T-helper 1 cell (primary cell): ENCODE measurements around the gene SUSD1.
"Not testable (repeated sequence)": the region's sequence is repeated elsewhere in the genome, so short reads cannot be mapped to it uniquely, and the experiment has no call there.

Experiments
- DNase-seq, 5 donors: peaks; one replicate each; pipeline ENCODE4 v3.0.0-alpha.2; 2012 to 2020
- total RNA-seq, 4 donors: gene quantifications; one replicate each; lab custom pipeline; 2026; lab: John Stamatoyannopoulos, UW

SUSD1 gene
- 10.4 to 15.7 (median 12.8) reads per million in 4 donors for total RNA-seq

GRCh38 chr9:112174965-112175795, at the start of gene SUSD1:
Gene SUSD1 (minus strand): TSS chr9:112175297. CDS start chr9:112175235, 62 bp downstream.
- DNase-seq: peak in 4 of 5 donors; percentile 15 to 48 (median 26)

DNA sequence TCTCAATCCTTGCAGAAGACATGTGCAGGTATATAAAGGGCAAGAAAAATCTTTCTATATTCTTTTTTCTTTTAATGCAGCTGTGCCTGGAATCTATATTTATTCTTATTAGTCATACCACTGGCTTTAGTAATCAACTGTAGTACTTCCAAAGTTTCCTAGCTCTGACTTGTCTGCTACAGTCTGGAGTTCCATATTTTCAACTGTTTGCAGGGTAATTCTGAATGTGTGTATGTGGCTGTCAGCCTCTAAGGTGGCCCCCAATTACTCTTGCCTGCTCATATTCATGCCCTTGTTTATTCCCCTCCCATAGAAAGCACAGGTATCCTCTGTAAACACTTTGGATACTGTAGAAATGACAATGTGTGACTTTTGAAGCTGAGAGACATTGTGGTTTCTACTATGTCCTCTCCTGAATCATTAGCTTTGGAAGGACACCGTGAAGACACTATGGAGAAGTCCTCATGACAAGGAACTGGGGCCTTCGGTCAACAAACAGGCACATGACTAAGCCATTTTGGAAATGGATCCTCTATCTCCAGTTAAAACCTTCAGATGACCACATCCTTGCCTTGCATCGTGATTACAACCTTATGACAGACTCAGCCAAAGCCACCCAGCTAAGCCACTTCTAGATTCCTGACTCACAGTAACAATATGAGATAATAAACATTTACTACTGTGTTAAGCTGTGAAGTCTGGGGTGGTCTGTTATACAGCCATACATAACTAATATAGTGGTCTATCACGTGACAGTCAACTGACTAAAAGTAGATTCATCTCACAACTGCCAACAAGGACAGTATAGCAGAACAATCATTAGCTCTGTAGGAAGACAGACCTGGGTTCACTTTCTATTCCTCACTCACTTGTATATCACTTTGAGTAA, 49.5 kb upstream of the SUSD1 start:
- no peak for DNase-seq

DNA sequence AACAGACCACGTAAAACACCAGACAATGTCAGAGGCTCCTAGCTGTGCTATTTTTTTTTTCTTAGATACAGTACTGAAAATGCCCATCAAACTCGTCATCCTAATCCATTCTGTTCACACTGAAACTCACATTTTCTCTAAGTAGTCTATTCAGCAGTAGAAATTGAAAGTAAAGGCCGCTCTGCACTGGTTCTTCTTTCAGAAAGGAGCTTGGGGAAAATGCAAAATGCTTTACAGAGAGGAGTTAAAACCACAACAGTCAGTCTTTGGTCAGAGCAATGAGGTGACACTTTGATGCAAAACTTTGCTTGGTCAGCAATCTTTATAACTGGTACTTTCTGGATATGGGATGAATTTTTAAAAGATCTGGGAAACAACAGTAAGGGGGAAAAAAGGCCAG, 43.8 kb upstream of the SUSD1 start:
- DNase-seq: peak in 1 of 5 donors; percentile 69

DNA sequence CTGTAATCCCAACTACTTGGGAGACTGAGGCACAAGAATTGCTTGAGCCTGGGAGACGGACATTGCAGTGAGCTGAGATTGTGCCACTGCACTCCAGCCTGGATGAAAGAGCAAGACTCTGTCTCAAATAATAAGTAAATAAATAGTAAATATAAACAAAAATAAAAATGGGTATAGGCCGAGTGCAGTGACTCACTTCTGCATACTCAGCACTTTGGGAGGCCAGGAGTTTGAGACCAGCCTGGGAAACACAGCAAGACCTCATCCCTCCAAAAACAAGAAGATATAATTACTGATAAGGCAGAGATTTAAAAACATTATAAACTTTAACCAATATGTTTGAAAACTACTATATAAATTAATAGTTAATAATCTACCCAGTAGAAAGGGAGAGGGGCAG, 37.8 kb upstream of the SUSD1 start:
- no peak for DNase-seq

- no peak for DNase-seq
These were observed 32.4 kb upstream of the SUSD1 start for GRCh38 chr9:112207451-112207850.

DNA sequence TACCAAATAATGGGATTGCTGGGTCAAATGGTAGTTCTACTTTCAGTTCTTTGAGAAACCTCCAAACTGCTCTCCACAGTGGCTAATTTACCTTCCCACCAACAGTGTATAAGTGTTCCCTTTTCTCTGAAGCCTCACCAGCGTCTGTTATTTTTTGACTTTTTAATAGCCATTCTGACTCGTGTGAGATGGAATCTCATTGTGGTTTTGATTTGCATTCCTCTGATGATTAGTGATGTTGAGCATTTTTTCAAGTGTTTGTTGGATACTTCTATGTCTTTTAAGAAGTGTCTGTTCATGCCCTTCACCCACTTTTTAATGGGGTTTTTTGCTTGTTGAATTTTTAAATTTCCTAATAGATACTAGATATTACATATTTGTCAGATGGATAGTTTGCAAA, 28.4 kb upstream of the SUSD1 start:
- no peak for DNase-seq

DNA sequence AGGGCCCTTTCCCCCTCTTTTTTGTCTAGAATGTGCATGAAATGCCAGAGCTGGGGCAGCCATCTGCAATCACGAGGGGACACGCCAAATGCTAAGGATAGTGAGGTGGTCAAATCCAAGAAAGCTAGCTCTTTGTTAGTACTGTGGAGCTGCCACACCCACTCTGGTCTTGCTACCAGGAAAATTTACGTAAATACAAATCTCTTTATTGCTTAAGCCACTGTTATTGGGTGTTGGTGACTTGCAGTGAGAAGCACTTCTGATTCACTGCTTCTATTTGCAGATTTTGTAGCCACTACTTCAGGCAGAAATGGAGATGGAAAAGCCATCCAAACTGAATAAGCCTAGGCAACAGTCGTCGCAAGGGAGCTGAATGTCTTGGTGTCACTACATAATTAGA, 25.6 kb upstream of the SUSD1 start:
- DNase-seq: no peak

GRCh38 chr9:112198646-112199045, 23.5 kb upstream of the SUSD1 start:
- no peak for DNase-seq

- no peak for DNase-seq
These were observed 19.9 kb upstream of the SUSD1 start for GRCh38 chr9:112194969-112195431.

- DNase-seq: no peak
These were observed 18.6 kb upstream of the SUSD1 start for GRCh38 chr9:112193572-112194288.

- not testable (repeated sequence) for DNase-seq
These were observed 15.2 kb upstream of the SUSD1 start for GRCh38 chr9:112190320-112190719.

- DNase-seq: no peak
These were observed 13.8 kb upstream of the SUSD1 start for GRCh38 chr9:112188884-112189283.

- DNase-seq: no peak
These were observed 12.3 kb upstream of the SUSD1 start for GRCh38 chr9:112187404-112187803.

GRCh38 chr9:112186695-112187094, 11.6 kb upstream of the SUSD1 start:
- DNase-seq: no peak

DNA sequence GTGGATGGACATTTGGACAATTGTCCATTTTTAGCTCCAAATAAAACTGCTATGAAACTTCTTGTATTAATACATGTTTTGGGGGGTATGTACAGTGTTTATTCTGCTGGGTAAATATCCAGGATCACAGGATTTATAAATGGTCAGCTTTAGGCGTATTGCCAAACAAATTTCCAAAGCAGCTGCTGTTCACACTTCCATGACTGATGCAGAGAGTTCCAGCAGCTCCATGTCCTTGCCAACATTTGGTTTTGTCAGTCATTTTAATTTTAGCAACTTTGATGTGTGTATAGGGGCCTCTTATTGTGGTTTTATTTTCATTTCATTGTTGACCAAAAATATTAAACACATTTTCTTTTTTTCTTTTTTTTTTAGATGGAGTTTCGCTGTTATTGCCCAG, 9.8 kb upstream of the SUSD1 start:
- DNase-seq: no peak

DNA sequence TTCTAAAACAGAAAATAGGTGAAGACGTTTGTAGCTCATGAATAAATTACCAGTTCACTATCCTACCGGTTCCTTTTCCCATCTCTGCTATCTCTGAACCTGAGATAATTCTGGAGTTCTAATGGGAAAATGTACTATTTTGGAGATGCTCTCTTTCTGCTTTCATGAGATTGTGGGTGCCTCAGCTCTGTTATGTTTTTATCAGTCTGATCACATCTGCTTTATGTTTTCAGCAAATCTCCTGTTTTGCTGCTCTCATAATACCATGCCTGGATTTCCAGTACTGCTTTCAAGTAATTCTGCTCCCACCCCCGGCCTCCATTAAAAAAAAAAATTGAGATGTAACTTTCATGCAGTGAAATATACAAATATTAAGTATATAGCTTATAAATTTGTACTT, 9.1 kb upstream of the SUSD1 start:
- no peak for DNase-seq

DNA sequence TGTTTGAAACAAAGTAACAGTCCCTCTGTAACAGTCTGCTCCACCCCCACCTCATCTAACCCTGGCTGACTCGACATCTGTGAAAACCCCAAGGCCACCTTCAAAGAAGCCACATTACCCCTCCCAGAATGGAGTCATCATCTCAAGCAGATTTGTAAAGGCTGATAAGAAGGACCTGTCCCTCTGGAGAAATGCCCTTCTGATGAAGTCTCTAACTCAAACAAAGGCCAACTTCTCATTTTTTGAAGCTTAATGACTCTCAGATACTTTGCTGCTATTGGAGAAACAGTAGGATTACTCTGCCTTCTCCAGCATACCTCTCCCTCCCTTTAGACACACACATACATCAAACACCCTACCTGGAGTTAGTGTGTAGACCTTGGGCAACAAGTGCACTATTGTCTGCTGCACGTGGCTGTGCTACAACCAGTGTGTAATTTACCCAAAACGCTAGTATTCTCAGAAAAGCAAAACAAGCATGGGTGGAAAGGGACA, 5.3 kb upstream of the SUSD1 start:
- DNase-seq: peak in 3 of 5 donors; percentile 23 to 71 (median 45)

GRCh38 chr9:112179816-112180215, 4.7 kb upstream of the SUSD1 start:
- no peak for DNase-seq

DNA sequence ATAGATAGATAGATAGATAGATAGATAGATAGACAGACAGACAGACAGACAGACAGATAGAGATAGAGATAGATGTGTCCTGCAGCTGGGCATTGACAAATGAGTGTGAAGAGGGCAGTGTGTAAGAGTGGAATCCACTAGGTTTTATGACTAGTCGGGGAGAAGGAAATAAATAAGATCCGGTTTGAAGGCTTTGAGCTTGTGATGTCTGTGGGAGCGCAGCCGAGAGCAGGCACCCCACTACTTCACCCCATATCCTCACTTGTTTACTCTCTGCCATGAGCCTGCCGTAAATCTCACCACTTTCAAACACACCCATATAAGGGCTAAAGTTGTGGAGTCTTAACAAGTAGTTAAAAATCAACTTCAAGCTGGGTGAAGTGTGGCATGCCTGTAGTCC, 1.4 kb upstream of the SUSD1 start:
- peak in 2 of 5 donors; percentile 22 to 71 for DNase-seq

- DNase-seq: no peak
These were observed 759 bp upstream of the SUSD1 start for GRCh38 chr9:112175796-112176315.

DNA sequence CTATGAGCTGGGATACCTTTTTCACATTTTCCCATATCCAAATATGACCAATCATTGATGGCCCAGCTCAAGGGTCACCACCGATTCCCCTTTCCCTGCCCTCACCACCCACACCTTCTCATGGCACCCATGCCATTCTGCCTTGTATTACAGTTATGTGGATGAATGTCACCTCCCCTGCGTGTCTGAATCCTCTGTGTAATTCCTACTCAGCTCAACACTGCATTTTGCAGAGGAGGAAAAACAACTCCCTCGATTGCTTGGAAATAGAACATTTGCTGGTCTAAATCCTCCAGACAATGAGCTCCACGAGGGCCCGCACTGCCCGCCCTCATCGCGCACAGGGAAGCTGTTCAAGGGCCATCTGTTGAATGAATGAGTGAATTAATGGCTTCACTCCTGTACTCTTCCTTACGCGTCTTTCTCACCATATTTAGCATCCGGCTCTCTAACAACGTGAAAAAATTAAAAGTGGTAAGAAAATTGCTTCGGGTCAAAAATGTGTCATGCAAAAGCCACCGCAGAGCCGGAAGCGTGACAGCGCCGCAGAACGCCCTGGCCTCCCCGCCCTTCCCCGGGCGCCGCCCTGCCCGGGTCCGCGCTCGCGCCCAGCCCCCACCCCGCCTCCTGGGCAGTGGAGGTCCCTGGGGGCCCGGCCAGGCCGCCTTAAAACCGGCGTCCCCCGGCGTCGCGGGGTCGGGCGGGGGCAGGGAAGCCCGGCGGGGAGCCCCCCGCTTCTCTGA, 704 bp downstream of the SUSD1 start:
- DNase-seq: peak; percentile 44 to 90 (median 61)
